PC-9 (cell line): Measurements from ENCODE around the gene PHF19. TPM values are rescaled to one million over a fixed set of nuclear protein-coding genes. Genes with fewer than 3 reads are reported as not detected.

Source experiments
- BruUV-seq: library from RNA; stranded (reverse); fragments of 400-500 nt; replicated peaks from 2 replicates; lab custom pipeline; 2021; lab: Mats Ljungman, UMichigan
- CTCF ChIA-PET: fragments of 300-600 bp; sonication (Branson Sonifier 250); formaldehyde crosslinking; loops from one replicate; lab custom pipeline; 2022; ENCODE audit warnings: antibody characterized with exemption; lab: Charles Lee
- POLR2A ChIA-PET: fragments of 300-600 bp; sonication (Branson Sonifier 250); formaldehyde crosslinking; loops from one replicate; lab custom pipeline; 2022; ENCODE audit warnings: antibody characterized with exemption; ENCODE audit not compliant: unreplicated experiment; lab: Charles Lee
- DNase-seq, 2 experiments: peaks; one replicate each; pipeline versions ENCODE4 v3.0.0 to v3.0.0-alpha.2; 2015 to 2022; ENCODE audit warnings: mixed read lengths in 1 of 2
- H2AFZ ChIP-seq: fragments of 200-600 bp; sonication (generic); 2 replicates; pipeline ENCODE4 v1.8.1; 2017; ENCODE audit warnings: antibody characterized with exemption
- H3F3A ChIP-seq: fragments of 200-600 bp; sonication (generic); 2 replicates; pipeline ENCODE4 v1.8.1; 2017; ENCODE audit warnings: antibody characterized with exemption, mild to moderate bottlenecking, low read depth; ENCODE audit not compliant: insufficient read depth
- H3K27ac ChIP-seq: fragments of 200-600 bp; sonication (generic); 2 replicates; pipeline ENCODE4 v1.6.1; 2016; ENCODE audit warnings: mixed run types
- H3K27me3 ChIP-seq: fragments of 200-600 bp; sonication (generic); 2 replicates; pipeline ENCODE4 v1.6.1; 2016; ENCODE audit warnings: low read depth, mixed run types; ENCODE audit not compliant: insufficient read depth
- H3K36me3 ChIP-seq: fragments of 200-600 bp; sonication (generic); 2 replicates; pipeline ENCODE4 v1.6.1; 2016; ENCODE audit warnings: low read depth, mixed run types
- H3K4me1 ChIP-seq: fragments of 200-600 bp; sonication (generic); replicated peaks from 2 replicates; pipeline ENCODE4 v1.6.1; 2016; ENCODE audit warnings: mixed run types; ENCODE audit not compliant: insufficient read depth
- H3K4me2 ChIP-seq: fragments of 200-600 bp; sonication (generic); 2 replicates; pipeline ENCODE4 v1.6.1; 2017; ENCODE audit warnings: mixed run types
- H3K4me3 ChIP-seq: fragments of 200-600 bp; sonication (generic); 2 replicates; pipeline ENCODE4 v1.6.1; 2016; ENCODE audit warnings: mixed run types
- H3K79me2 ChIP-seq: fragments of 200-600 bp; sonication (generic); 2 replicates; pipeline ENCODE4 v1.6.1; 2017; ENCODE audit warnings: low read depth, mixed run types
- H3K9me2 ChIP-seq: fragments of 200-600 bp; sonication (generic); 2 replicates; pipeline ENCODE4 v1.8.1; 2017; ENCODE audit warnings: mild to moderate bottlenecking; ENCODE audit not compliant: insufficient read depth
- H3K9me3 ChIP-seq: fragments of 200-600 bp; sonication (generic); 2 replicates; pipeline ENCODE4 v1.8.1; 2016; ENCODE audit warnings: low read depth; ENCODE audit not compliant: insufficient read depth
- H4K20me1 ChIP-seq: fragments of 200-600 bp; sonication (generic); 2 replicates; pipeline ENCODE4 v1.8.1; 2017; ENCODE audit not compliant: insufficient read depth
- CTCF ChIP-seq: fragments of 200-600 bp; sonication (generic); conservative IDR thresholded peaks from 2 replicates; pipeline ENCODE4 v1.6.1; 2017; ENCODE audit warnings: mixed run types, antibody characterized with exemption, mild to moderate bottlenecking, moderate library complexity
- EZH2 ChIP-seq: fragments of 200-600 bp; sonication (generic); IDR thresholded peaks from 2 replicates; pipeline ENCODE4 v1.8.0; 2017; ENCODE audit warnings: antibody characterized with exemption, low read depth
- intact Hi-C: fragments of 100-400 bp; cut with micrococcal nuclease; formaldehyde crosslinking; loops from one replicate; pipeline ENCODE4 v1.10.0; 2022; ENCODE audit not compliant: unreplicated experiment
- total RNA-seq: library from RNA; stranded (reverse); gene quantifications from 2 replicates; pipeline ENCODE4 v1.2.3, GENCODE V29; 2021

The PHF19 gene
- total RNA-seq, 1 experiment from 2014 or later, result 72.9 TPM

- peak within 1 kb of the TSS; percentile 96 for H3K4me2 ChIP-seq
- no peak for TF ChIP-seq EZH2
- TF ChIP-seq CTCF, result no peak
- H3K9me2 ChIP-seq, result no peaks in the 10 kb centered on the region
- peak within 1 kb of the TSS; percentile 81 for H3K27ac ChIP-seq
- H3K27me3 ChIP-seq, result no peaks in the 10 kb centered on the region
- CTCF ChIA-PET, result interaction anchor here (1.0 kb wide), 1 partner anchor 409 kb away, joined by 4 read pairs; no protein-coding TSS in a partner anchor
- H4K20me1 ChIP-seq, result peaks cover 8% of the 10 kb centered on the region
- 0 out of 2 replicates have a peak, but pooled peaks cover 8% of the 10 kb centered on the region for H3K36me3 ChIP-seq
- BruUV-seq, result no TSS peak
- H3K4me1 ChIP-seq, result peaks cover 19% of the 10 kb centered on the region
- H3K9me3 ChIP-seq, result no peaks in the 10 kb centered on the region
- peaks cover 56% of the 10 kb centered on the region for H3K79me2 ChIP-seq
- H2AFZ ChIP-seq, result peak within 1 kb of the TSS; percentile 98
- H3F3A ChIP-seq, result peaks cover 18% of the 10 kb centered on the region
- POLR2A ChIA-PET, result interaction anchor here (0.6 to 1.0 kb wide), 2 partner anchors 158 to 359 kb away, joined by 6 to 12 read pairs; no protein-coding TSS in a partner anchor
- DNase-seq, result peak; percentile 99
- intact Hi-C loops, result loop anchor here (1.0 to 2.0 kb wide), 5 partner anchors 26 to 263 kb away; partner anchors contain the start of gene CDK5RAP2
- peak within 1 kb of the TSS; percentile 81 for H3K4me3 ChIP-seq
Measured at GRCh38 chr9:120842685-120843485, 34.1 kb downstream of the PHF19 start, which contains the start of gene PSMD5. Gene PSMD5, minus strand, starts transcription at chr9:120842922. Its CDS starts 13 bp downstream, at chr9:120842909.

DNA sequence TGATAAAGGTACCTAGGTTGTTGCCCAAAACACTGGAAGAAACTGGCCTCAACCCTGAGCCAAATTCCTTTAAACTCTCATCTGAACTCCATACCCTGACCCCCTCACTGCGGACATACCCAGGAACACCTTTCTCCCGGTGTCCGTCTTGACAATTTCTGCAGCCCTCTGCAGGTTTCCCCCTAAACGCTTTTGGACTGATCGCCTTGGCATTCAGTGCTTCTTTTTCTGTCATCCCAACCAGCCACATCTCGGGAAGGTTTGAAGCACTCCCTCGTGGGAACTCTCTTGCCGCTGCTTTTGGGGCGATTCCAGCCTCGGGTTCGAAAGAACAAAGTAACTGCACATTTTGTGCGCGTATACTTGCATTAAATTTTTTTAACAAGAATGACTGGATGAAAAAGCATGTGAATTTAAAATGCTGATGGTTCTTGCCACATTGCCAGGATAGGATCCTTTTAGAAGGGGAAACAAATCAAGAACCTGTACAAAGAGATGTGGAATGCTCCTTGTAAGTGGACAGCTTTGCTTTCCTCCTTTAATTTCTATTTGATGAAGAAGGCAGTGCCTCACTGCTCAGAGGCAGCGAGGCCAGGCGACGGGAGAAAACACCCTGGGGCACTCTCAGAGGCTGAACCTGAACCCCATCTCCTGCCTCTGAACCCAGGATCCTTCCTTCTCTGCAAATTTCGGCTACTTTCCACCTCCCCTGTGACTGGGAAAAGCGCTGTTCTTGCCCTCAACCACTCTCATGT is 34.9 kb downstream of the PHF19 start:
- DNase-seq, result no peak
- POLR2A ChIA-PET, result interaction anchor here (0.6 kb wide), 1 partner anchor 157 kb away, joined by 12 read pairs; no protein-coding TSS in a partner anchor

More for the DNA sequence above, 34.9 kb downstream of the PHF19 start:
- H3K79me2 ChIP-seq, result peaks cover 63% of the 10 kb centered on the region
- peak overlapping the region; percentile 96 for H3K4me2 ChIP-seq
- peaks cover 18% of the 10 kb centered on the region for H3F3A ChIP-seq
- H4K20me1 ChIP-seq, result peaks cover 11% of the 10 kb centered on the region
- CTCF ChIA-PET, result no interaction called here
- peak overlapping the region; percentile 81 for H3K27ac ChIP-seq
- 0 out of 2 replicates have a peak, but pooled peaks cover 8% of the 10 kb centered on the region for H3K36me3 ChIP-seq
- H3K4me3 ChIP-seq, result peak overlapping the region; percentile 81
- H2AFZ ChIP-seq, result peak overlapping the region; percentile 98
- no peaks in the 10 kb centered on the region for H3K27me3 ChIP-seq
- H3K9me3 ChIP-seq, result no peaks in the 10 kb centered on the region
- TSS peak; percentile 52 for BruUV-seq
- TF ChIP-seq CTCF (no peak), EZH2 (no peak)
- no peaks in the 10 kb centered on the region for H3K9me2 ChIP-seq
- intact Hi-C loops, result loop anchor here (2.0 kb wide), 1 partner anchor 27 kb away; no protein-coding TSS in a partner anchor
- peaks cover 19% of the 10 kb centered on the region for H3K4me1 ChIP-seq
